A549 (cell line): ENCODE results near the gene PAX1. TPM values are rescaled to one million over a fixed set of nuclear protein-coding genes. Genes with fewer than 3 reads are reported as not detected.

ENCODE experiments used
- ATAC-seq, 2 experiments: fragments of 200-7000 bp in 1 of 2; fragments of >200 bp in 1 of 2; cut with Nextera tagmentation in 1 of 2; cut with Tn5 transposase in 1 of 2; 3 replicates each; pipeline versions ENCODE4 v1.8.0 to v1.9.1; 2018 to 2020; ENCODE audit warnings: mild to moderate bottlenecking in 1 of 2, moderate library complexity in 1 of 2
- CTCF ChIA-PET: fragments of 300-600 bp; sonication (Branson Sonifier 250); formaldehyde crosslinking; extraction: SDS; loops from one replicate; lab custom pipeline; 2021; ENCODE audit warnings: antibody characterized with exemption, inconsistent platforms; lab: Yijun Ruan, JAX
- POLR2A ChIA-PET: fragments of 350-600 bp; formaldehyde crosslinking; extraction: SDS; loops from one replicate; lab custom pipeline; 2021; ENCODE audit warnings: antibody characterized with exemption, inconsistent platforms; lab: Yijun Ruan, JAX
- DNase-seq, 2 experiments: peaks; one replicate each; pipeline versions ENCODE4 v3.0.0 to v3.0.0-alpha.2; 2011 to 2016; ENCODE audit warnings: low read depth in 1 of 2, low spot score in 1 of 2
- FAIRE-seq: peaks from 2 replicates; lab custom pipeline; 2011; peaks lifted over from hg19 to GRCh38; lab: Jason Lieb, UNC
- H3K27ac ChIP-seq, 2 experiments: fragments of >200 bp; sonication (Bioruptor Twin); formaldehyde crosslinking; 3 replicates each; pipeline ENCODE4 v1.5.1; 2016 to 2017
- H3K4me1 ChIP-seq: fragments of >200 bp; sonication (Bioruptor Twin); formaldehyde crosslinking; 3 replicates; pipeline ENCODE4 v1.6.1; 2016
- H3K4me2 ChIP-seq: fragments of >200 bp; sonication (Bioruptor Twin); formaldehyde crosslinking; 3 replicates; pipeline ENCODE4 v1.6.1; 2016
- H3K4me3 ChIP-seq: fragments of >200 bp; sonication (Bioruptor Twin); formaldehyde crosslinking; 3 replicates; pipeline ENCODE4 v1.5.1; 2016
- H3K9me3 ChIP-seq: fragments of >200 bp; sonication (Bioruptor Twin); formaldehyde crosslinking; 3 replicates; pipeline ENCODE4 v1.6.1; 2016
- BHLHE40 ChIP-seq: IDR thresholded peaks from 2 replicates; pipeline ENCODE4 v1.6.1; 2012; ENCODE audit warnings: low read depth, low read length, inconsistent platforms
- EHF ChIP-seq: fragments of 250-450 bp; sonication (Bioruptor Pico); IDR thresholded peaks from 2 replicates; pipeline ENCODE4 v1.5.0; 2020; ENCODE audit warnings: mild to moderate bottlenecking
- FOSL2 ChIP-seq, 2 experiments: fragments of 450-650 bp in 1 of 2; fragments of >200 bp in 1 of 2; sonication (Bioruptor Twin) in 1 of 2; formaldehyde crosslinking; IDR thresholded peaks; 2 replicates each; pipeline versions ENCODE4 v1.5.0 to v1.6.1; 2016 to 2020; ENCODE audit warnings: mild to moderate bottlenecking in 1 of 2, moderate library complexity in 1 of 2
- HOXA7 ChIP-seq: fragments of 250-450 bp; sonication (Bioruptor Pico); IDR thresholded peaks from 2 replicates; pipeline ENCODE4 v1.5.0; 2020; ENCODE audit warnings: mild to moderate bottlenecking, moderate library complexity
- HOXB13 ChIP-seq: fragments of 250-450 bp; sonication (Bioruptor Pico); IDR thresholded peaks from 2 replicates; pipeline ENCODE4 v1.5.0; 2020; ENCODE audit warnings: low read depth, mild to moderate bottlenecking, moderate library complexity
- HOXB5 ChIP-seq: fragments of 250-450 bp; sonication (Bioruptor Pico); IDR thresholded peaks from 2 replicates; pipeline ENCODE4 v1.5.0; 2020; ENCODE audit warnings: mild to moderate bottlenecking, moderate library complexity
- KDM1A ChIP-seq: fragments of 200-600 bp; sonication (generic); IDR thresholded peaks from 2 replicates; pipeline ENCODE4 v1.6.1; 2016; ENCODE audit warnings: low read depth, mild to moderate bottlenecking
- KDM5A ChIP-seq: fragments of 200-600 bp; sonication (generic); IDR thresholded peaks from 2 replicates; pipeline ENCODE4 v1.6.1; 2016; ENCODE audit warnings: antibody characterized with exemption, mild to moderate bottlenecking
- MAZ ChIP-seq: fragments of 150-350 bp; IDR thresholded peaks from 2 replicates; pipeline ENCODE4 v1.6.1; 2014; ENCODE audit warnings: antibody characterized with exemption, low read depth, low read length, borderline replicate concordance
- MYC ChIP-seq: IDR thresholded peaks from 2 replicates; pipeline ENCODE4 v1.6.1; 2012; ENCODE audit warnings: mild to moderate bottlenecking, inconsistent platforms, low read length, improper control_type of control experiment, borderline replicate concordance
- NPAS2 ChIP-seq: fragments of 250-450 bp; sonication (Bioruptor Pico); IDR thresholded peaks from 2 replicates; pipeline ENCODE4 v1.8.0; 2022; ENCODE audit warnings: mild to moderate bottlenecking, moderate library complexity, borderline replicate concordance
- POLR2AphosphoS2 ChIP-seq: conservative IDR thresholded peaks from 2 replicates; pipeline ENCODE4 v1.6.1; 2012; ENCODE audit warnings: low read length, improper control_type of control experiment, inconsistent platforms
- RCOR1 ChIP-seq: fragments of 150-350 bp; IDR thresholded peaks from 2 replicates; pipeline ENCODE4 v1.6.1; 2014; ENCODE audit warnings: antibody characterized with exemption, low read length, low read depth
- RFX5 ChIP-seq: fragments of 450-650 bp; IDR thresholded peaks from 2 replicates; pipeline ENCODE4 v1.7.1; 2014; ENCODE audit warnings: antibody characterized with exemption, mild to moderate bottlenecking, moderate library complexity
- RNF2 ChIP-seq: fragments of 200-600 bp; sonication (generic); IDR thresholded peaks from 2 replicates; pipeline ENCODE4 v1.6.1; 2016; ENCODE audit warnings: low read depth, mild to moderate bottlenecking, antibody characterized with exemption, moderate library complexity, borderline replicate concordance
- TFCP2L1 ChIP-seq: fragments of 250-450 bp; sonication (Bioruptor Pico); IDR thresholded peaks from 2 replicates; pipeline ENCODE4 v1.5.0; 2021; ENCODE audit warnings: mild to moderate bottlenecking
- TP53 ChIP-seq: fragments of 250-450 bp; sonication (Bioruptor Pico); IDR thresholded peaks from 2 replicates; pipeline ENCODE4 v1.5.0; 2021; ENCODE audit warnings: mild to moderate bottlenecking, moderate library complexity
- ZSCAN20 ChIP-seq: fragments of 250-450 bp; sonication (Bioruptor Pico); IDR thresholded peaks from 2 replicates; pipeline ENCODE4 v1.8.0; 2022; ENCODE audit warnings: mild to moderate bottlenecking, moderate library complexity
- WGBS: methylation state at CpG from one replicate; pipeline ENCODE4 v1.1.6; 2017; ENCODE audit errors: missing lambda C conversion rate; 5-methylcytosine and 5-hydroxymethylcytosine counted together
- polyA plus RNA-seq, 4 experiments: library from polyadenylated mRNA; depleted of rRNA in 3 of 4; stranded (reverse); fragments of >200 nt; fragmentation: RNase III in 1 of 4; extraction: RNeasy Plus Mini Kit Qiagen cat#74134 plus additional on column Dnase treatment in 1 of 4; gene quantifications; 2 replicates in 3 of 4; 3 replicates in 1 of 4; pipeline ENCODE4 v1.2.3, GENCODE V29; 2011 to 2017
- TF ChIP-seq, protein P1 (sequence below): IDR thresholded peaks from 2 replicates; pipeline ENCODE4 v1.6.1; 2012
- TF ChIP-seq, protein P2 (sequence below): IDR thresholded peaks from 2 replicates; pipeline ENCODE4 v1.6.1; 2012
- TF ChIP-seq, protein P3 (sequence below): fragments of >200 bp; sonication (Bioruptor Twin); formaldehyde crosslinking; IDR thresholded peaks from 3 replicates; pipeline ENCODE4 v1.6.1; 2016
- TF ChIP-seq, protein P4 (sequence below): fragments of 250-450 bp; sonication (Bioruptor Pico); IDR thresholded peaks from 2 replicates; pipeline ENCODE4 v1.5.0; 2021; ENCODE audit warnings: mild to moderate bottlenecking, moderate library complexity, borderline replicate concordance
- TF ChIP-seq, protein P5 (sequence below): fragments of 250-450 bp; sonication (Bioruptor Pico); IDR thresholded peaks from 2 replicates; pipeline ENCODE4 v1.5.0; 2020; ENCODE audit warnings: low read depth, mild to moderate bottlenecking, moderate library complexity

PAX1 gene
- polyA plus RNA-seq, 2 of the 4 experiments (the other 2 are of a cell fraction), result not detected

DNA sequence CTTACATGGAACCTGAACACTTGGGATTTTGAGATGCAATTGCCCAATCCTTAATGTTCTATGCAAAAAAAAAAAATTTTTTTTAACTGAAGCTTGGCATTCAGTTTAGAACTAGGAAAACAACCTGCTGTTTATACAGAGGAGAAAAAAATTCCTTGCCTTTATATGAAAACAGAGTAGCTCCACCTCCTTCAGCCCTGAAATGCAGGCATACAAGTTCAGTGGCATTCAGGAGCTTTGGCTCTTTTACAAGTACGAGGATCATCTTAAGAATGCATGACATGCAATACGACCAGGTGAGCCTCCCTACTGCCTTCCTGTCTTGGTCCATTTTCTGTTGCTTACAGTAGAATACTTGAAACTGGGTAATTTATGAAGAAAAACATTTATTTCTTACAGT lies 20.4 kb downstream of the PAX1 start:
- WGBS, result 2% methylated on average over 2 of the region's 2 CpGs
- H3K27ac ChIP-seq, result no peak overlapping the region
- POLR2A ChIA-PET, result no interaction called here
- TF ChIP-seq KDM1A (no peak), TP53 (CRISPR knock-in tag) (no peak), EHF (CRISPR knock-in tag) (no peak)
- TF ChIP-seq, protein P1, sequence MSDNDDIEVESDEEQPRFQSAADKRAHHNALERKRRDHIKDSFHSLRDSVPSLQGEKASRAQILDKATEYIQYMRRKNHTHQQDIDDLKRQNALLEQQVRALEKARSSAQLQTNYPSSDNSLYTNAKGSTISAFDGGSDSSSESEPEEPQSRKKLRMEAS, result no peak
- TF ChIP-seq, all 56 proteins: peak for 0
- no peak for ATAC-seq
- FAIRE-seq, result no peak
- Histone ChIP-seq H3K4me3 (no peak overlapping the region), H3K9me3 (no peaks in the 10 kb centered on the region), H3K4me2 (no peak overlapping the region), H3K4me1 (no peaks in the 10 kb centered on the region)
- DNase-seq, result no peak
- CTCF ChIA-PET, result no interaction called here

DNA sequence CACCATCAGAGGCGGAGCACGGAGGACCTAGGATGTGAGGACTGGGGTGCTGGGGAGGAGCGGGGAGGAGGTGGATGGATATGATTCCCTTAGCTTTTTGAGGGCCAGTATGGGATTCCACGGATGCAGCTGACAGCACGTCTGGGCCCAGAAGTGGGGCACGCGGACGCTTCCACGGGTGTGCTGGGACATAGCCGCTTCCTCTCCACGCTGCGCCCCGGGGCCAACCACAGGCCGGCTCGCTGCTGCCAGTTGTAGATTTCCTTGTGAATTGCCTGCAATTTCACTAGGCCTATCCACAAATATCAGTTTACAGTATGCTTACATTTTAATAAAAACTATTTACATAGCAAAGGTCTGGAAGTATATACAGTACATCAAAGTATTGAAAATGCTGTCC lies 23.9 kb downstream of the PAX1 start:
- Histone ChIP-seq H3K4me2 (no peak overlapping the region), H3K4me1 (no peaks in the 10 kb centered on the region), H3K4me3 (no peak overlapping the region), H3K27ac (no peak overlapping the region)
- FAIRE-seq, result no peak
- no peak for ATAC-seq
- POLR2A ChIA-PET, result no interaction called here
- 56% methylated on average over 15 of the region's 15 CpGs for WGBS
- CTCF ChIA-PET, result interaction anchor here (2.1 to 2.4 kb wide), 2 partner anchors 10 to 25 kb away, joined by 8 to 17 read pairs; no protein-coding TSS in a partner anchor
- DNase-seq, result no peak
- TF ChIP-seq NPAS2 (no peak), RFX5 (no peak), FOSL2 (IDR thresholded peaks at IDR 0.05) (no peak), FOSL2 (CRISPR knock-in tag; IDR thresholded peaks at IDR 0.05) (no peak), MAZ (no peak), HOXB5 (CRISPR knock-in tag) (no peak), HOXA7 (no peak), ZSCAN20 (CRISPR knock-in tag) (no peak), HOXB13 (CRISPR knock-in tag) (no peak), POLR2AphosphoS2 (no peak), RNF2 (no peak), KDM5A (no peak), TFCP2L1 (CRISPR knock-in tag) (no peak), BHLHE40 (no peak), RCOR1 (no peak), MYC (no peak)
- TF ChIP-seq, protein P2, sequence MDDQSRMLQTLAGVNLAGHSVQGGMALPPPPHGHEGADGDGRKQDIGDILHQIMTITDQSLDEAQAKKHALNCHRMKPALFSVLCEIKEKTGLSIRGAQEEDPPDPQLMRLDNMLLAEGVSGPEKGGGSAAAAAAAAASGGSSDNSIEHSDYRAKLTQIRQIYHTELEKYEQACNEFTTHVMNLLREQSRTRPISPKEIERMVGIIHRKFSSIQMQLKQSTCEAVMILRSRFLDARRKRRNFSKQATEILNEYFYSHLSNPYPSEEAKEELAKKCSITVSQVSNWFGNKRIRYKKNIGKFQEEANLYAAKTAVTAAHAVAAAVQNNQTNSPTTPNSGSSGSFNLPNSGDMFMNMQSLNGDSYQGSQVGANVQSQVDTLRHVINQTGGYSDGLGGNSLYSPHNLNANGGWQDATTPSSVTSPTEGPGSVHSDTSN, result no peak
- TF ChIP-seq, protein P3, sequence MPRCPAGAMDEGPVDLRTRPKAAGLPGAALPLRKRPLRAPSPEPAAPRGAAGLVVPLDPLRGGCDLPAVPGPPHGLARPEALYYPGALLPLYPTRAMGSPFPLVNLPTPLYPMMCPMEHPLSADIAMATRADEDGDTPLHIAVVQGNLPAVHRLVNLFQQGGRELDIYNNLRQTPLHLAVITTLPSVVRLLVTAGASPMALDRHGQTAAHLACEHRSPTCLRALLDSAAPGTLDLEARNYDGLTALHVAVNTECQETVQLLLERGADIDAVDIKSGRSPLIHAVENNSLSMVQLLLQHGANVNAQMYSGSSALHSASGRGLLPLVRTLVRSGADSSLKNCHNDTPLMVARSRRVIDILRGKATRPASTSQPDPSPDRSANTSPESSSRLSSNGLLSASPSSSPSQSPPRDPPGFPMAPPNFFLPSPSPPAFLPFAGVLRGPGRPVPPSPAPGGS, result no peak
- TF ChIP-seq, protein P4, sequence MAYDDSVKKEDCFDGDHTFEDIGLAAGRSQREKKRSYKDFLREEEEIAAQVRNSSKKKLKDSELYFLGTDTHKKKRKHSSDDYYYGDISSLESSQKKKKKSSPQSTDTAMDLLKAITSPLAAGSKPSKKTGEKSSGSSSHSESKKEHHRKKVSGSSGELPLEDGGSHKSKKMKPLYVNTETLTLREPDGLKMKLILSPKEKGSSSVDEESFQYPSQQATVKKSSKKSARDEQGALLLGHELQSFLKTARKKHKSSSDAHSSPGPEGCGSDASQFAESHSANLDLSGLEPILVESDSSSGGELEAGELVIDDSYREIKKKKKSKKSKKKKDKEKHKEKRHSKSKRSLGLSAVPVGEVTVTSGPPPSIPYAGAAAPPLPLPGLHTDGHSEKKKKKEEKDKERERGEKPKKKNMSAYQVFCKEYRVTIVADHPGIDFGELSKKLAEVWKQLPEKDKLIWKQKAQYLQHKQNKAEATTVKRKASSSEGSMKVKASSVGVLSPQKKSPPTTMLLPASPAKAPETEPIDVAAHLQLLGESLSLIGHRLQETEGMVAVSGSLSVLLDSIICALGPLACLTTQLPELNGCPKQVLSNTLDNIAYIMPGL (CRISPR knock-in tag), result no peak
- TF ChIP-seq, protein P5, sequence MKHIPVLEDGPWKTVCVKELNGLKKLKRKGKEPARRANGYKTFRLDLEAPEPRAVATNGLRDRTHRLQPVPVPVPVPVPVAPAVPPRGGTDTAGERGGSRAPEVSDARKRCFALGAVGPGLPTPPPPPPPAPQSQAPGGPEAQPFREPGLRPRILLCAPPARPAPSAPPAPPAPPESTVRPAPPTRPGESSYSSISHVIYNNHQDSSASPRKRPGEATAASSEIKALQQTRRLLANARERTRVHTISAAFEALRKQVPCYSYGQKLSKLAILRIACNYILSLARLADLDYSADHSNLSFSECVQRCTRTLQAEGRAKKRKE (CRISPR knock-in tag), result no peak
- TF ChIP-seq, all 56 proteins: peak for 0
- no peaks in the 10 kb centered on the region; the same call in 2 of the 3 replicates for H3K9me3 ChIP-seq
